ENCODE measurements around the gene ORC6. TPM values are rescaled to one million over a fixed set of nuclear protein-coding genes. Genes with fewer than 3 reads are reported as not detected.
A peak's percentile ranks its signal among the peaks of the same experiment; 100 is the strongest.

ORC6 gene
- polyA plus RNA-seq, 1 donor from 2014 or later: 0.40 TPM

DNA sequence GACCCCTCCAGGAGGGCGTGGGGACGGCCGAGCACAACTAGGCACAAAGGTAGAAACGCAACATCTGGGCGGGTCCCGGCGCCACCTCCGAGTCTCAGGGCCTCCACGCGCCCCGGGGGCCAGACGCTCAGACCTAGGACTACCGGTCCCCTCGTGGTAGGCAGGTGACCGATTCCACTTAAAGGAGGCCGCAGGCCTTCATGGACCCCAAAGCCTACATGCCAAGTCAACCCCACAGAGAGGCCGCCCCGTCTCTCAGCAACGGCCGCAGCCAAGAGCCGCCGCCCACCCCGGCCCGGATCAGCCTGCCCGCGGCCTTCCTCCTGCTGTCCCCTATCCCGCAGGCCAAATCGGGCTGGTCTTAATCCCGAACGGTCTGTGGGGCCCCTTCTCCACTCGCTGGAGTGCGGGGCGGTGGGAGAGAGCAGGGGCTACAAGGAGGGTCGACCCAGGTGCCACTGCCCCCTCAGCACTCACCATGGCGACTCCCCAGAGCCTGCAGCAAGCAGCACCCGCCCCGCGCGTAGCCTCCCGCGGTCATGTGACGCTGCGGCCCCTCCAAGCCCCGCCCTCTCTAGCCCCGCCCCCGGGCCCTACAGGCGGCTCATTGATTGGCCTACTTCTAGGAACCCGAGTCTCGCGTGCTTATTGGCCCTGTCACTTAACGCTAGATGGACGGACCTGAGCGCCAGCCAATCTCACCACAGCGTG, 650 bp upstream of the ORC6 start, which contains the start of gene VPS35:
Gene VPS35, minus strand, starts transcription at position 525 of the 711 bp plus-strand sequence. Its CDS starts 45 bp downstream, at position 480.
- Mint-ChIP-seq H3K4me3 (no peak within 1 kb of the TSS), H3K9me3 (no peaks in the 10 kb centered on the region), H3K4me1 (peaks cover 36 to 50% (median 41%) of the 10 kb centered on the region in 3 donors), H3K27me3 (no peaks in the 10 kb centered on the region), H3K36me3 (peaks cover 3% of the 10 kb centered on the region), H3K27ac (peak within 1 kb of the TSS in 1 of 3 donors; percentile 92)

- Mint-ChIP-seq H3K36me3 (peaks cover 3% of the 10 kb centered on the region), H3K4me3 (peak overlapping the region in 1 of 4 donors; percentile 64), H3K4me1 (peaks cover 27 to 37% (median 31%) of the 10 kb centered on the region in 3 donors), H3K9me3 (no peaks in the 10 kb centered on the region), H3K27ac (no peak overlapping the region), H3K27me3 (no peaks in the 10 kb centered on the region)
These were observed 1.1 kb downstream of the ORC6 start for GRCh38 chr16:46690281-46691178.

DNA sequence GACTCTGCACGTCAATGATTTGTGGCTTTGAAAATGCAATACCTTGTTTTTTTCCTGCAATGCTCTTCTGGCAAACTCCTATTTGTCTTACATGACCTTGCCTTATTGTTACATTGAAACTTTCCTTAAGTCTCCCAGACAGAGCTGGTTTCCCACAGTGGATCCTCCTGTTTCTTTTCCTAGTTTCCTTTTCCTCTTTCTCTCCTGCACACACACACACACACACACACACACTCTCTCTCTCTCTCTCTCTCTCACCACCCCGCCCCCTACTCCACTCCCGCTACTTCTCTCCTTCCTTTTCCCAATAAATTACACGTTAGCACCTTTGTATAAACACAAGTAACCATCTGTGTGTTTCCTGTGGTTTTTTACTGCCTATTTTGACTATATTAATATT, 2.3 kb downstream of the ORC6 start:
- Mint-ChIP-seq H3K27me3 (no peaks in the 10 kb centered on the region), H3K36me3 (peaks cover 3% of the 10 kb centered on the region), H3K9me3 (no peaks in the 10 kb centered on the region), H3K4me1 (peaks cover 25 to 35% (median 27%) of the 10 kb centered on the region in 3 donors), H3K4me3 (peak overlapping the region in 3 of 4 donors; percentile 64 to 82 (median 75)), H3K27ac (peak overlapping the region; percentile 29 to 75 (median 73))

DNA sequence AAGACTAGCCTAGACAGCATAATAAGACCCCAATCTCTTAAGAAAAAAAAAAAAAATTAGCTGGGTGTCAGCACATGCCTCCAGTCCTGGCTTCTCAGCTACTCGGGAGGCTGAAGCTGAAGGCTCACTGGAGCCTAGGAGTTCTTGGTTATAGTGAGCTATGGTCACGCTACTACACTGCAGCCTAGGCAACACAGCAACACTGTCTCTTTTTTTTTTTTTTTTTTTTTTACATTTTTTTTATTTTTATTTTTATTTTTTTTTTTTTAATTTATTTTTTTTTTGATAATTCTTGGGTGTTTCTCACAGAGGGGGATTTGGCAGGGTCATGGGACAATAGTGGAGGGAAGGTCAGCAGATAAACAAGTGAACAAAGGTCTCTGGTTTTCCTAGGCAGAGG, 4.1 kb downstream of the ORC6 start:
- peak overlapping the region in 1 of 3 donors; percentile 3 for H3K27ac Mint-ChIP-seq
- no peaks in the 10 kb centered on the region for H3K27me3 Mint-ChIP-seq
- H3K4me1 Mint-ChIP-seq: peaks cover 14 to 20% (median 16%) of the 10 kb centered on the region in 3 donors
- H3K9me3 Mint-ChIP-seq: no peaks in the 10 kb centered on the region
- no peak overlapping the region for H3K4me3 Mint-ChIP-seq
- H3K36me3 Mint-ChIP-seq: peaks cover 3% of the 10 kb centered on the region

DNA sequence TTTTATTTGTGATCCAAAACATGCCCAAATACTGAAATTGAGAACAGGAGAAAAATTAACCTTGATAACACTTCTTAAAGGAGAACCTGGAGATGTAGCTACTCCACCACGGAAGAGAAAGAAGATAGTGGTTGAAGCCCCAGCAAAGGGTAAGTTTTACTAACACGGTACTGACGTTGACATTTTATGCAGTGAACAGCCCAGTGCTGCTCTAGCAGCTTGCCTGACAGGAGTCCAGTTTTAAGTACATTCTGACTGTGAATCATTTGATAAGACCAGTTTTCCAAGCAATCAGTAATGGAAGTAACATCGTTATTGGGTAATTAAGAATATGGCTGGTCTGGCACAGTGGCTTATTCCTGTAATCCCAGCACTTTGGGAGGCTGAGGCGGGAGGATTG, 6.5 kb downstream of the ORC6 start:
- Mint-ChIP-seq H3K27me3 (no peaks in the 10 kb centered on the region), H3K27ac (no peak overlapping the region), H3K9me3 (no peaks in the 10 kb centered on the region), H3K4me1 (peaks cover 14 to 16% (median 15%) of the 10 kb centered on the region in 3 donors), H3K4me3 (peak overlapping the region in 1 of 4 donors; percentile 13), H3K36me3 (peaks cover 3% of the 10 kb centered on the region)

GRCh38 chr16:46696957-46697356, 7.5 kb downstream of the ORC6 start:
- Mint-ChIP-seq H3K4me3 (no peak overlapping the region), H3K36me3 (peaks cover 3% of the 10 kb centered on the region), H3K4me1 (peaks cover 5 to 6% (median 6%) of the 10 kb centered on the region in 3 donors), H3K9me3 (no peaks in the 10 kb centered on the region), H3K27ac (no peak overlapping the region), H3K27me3 (no peaks in the 10 kb centered on the region)

DNA sequence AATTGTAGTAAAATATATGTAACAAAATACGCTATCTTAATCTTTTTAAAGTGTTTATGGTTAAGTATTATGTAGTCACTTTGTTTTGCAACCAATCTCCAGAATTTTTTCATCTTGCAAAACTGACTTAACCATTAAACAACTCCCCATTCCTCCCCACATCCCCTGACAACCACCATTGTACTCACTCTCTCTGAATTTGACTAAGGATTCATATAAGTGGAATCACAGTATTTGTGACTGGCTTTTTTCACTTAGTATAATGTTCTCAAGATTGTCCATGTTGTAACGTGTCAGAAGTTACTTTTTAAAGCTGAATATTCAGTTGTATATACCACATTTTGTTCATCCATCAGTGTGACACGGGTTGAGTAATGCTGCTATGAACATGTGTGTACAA, 10.6 kb downstream of the ORC6 start:
- no peak overlapping the region for H3K27ac Mint-ChIP-seq
- no peaks in the 10 kb centered on the region for H3K4me1 Mint-ChIP-seq
- H3K27me3 Mint-ChIP-seq: no peaks in the 10 kb centered on the region
- no peak overlapping the region for H3K4me3 Mint-ChIP-seq
- no peaks in the 10 kb centered on the region for H3K9me3 Mint-ChIP-seq
- no peaks in the 10 kb centered on the region for H3K36me3 Mint-ChIP-seq

- H3K27me3 Mint-ChIP-seq: no peaks in the 10 kb centered on the region
- no peaks in the 10 kb centered on the region for H3K4me1 Mint-ChIP-seq
- no peak overlapping the region for H3K4me3 Mint-ChIP-seq
- no peak overlapping the region for H3K27ac Mint-ChIP-seq
- H3K9me3 Mint-ChIP-seq: no peaks in the 10 kb centered on the region
- no peaks in the 10 kb centered on the region for H3K36me3 Mint-ChIP-seq
These were observed 12.2 kb downstream of the ORC6 start for GRCh38 chr16:46701615-46702014.

DNA sequence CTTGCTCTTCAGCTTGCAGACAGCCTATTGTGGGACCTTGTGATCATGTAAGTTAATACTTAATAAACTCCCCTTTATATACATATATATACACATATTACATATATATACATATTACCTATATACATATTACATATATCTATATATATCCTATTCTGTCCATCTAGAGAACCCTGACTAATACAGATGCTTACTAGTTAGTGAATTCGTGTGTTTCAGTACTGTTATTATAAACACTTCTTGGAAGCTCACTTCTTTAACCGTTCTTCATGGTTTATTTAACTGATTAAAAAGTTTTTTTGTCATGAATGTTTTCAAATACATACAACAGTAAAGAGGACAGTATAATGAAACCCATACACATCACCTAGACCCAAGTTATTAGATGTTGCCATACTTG, 12.6 kb downstream of the ORC6 start:
- no peak overlapping the region for H3K27ac Mint-ChIP-seq
- H3K27me3 Mint-ChIP-seq: no peaks in the 10 kb centered on the region
- no peaks in the 10 kb centered on the region for H3K36me3 Mint-ChIP-seq
- H3K4me3 Mint-ChIP-seq: no peak overlapping the region
- peaks cover 0 to 3% (median 0%) of the 10 kb centered on the region in 3 donors for H3K4me1 Mint-ChIP-seq
- H3K9me3 Mint-ChIP-seq: no peaks in the 10 kb centered on the region

DNA sequence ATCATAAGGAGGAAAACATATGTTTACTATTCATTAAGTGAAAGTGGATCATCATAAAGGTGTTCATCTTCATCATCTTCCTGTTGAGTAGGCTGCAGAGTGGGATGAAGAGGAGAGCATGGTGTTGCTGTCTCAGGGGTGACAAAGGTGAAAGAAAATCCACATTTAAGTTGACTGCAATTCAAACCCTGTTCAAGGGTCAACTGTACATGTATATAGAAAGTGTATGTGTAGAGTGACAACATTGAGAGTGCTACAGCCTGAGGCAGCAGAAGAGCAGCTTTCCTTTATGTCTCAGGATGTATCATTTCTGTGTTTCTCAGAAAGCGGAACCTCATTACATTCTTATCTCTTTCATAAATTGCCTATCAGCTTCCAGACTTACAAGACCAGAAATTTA, 17.2 kb downstream of the ORC6 start:
- Mint-ChIP-seq H3K4me3 (no peak overlapping the region), H3K36me3 (no peaks in the 10 kb centered on the region), H3K9me3 (no peaks in the 10 kb centered on the region), H3K27me3 (no peaks in the 10 kb centered on the region), H3K4me1 (peaks cover 0 to 7% (median 0%) of the 10 kb centered on the region in 3 donors), H3K27ac (no peak overlapping the region)

- Mint-ChIP-seq H3K9me3 (no peaks in the 10 kb centered on the region), H3K4me1 (peaks cover 8 to 22% (median 8%) of the 10 kb centered on the region in 3 donors)
These were observed 20.1 kb downstream of the ORC6 start for GRCh38 chr16:46709469-46710005.

GRCh38 chr16:46711106-46712058, 21.9 kb downstream of the ORC6 start:
- Mint-ChIP-seq H3K36me3 (no peaks in the 10 kb centered on the region), H3K9me3 (no peaks in the 10 kb centered on the region), H3K4me1 (peaks cover 8 to 22% (median 8%) of the 10 kb centered on the region in 3 donors), H3K27me3 (no peaks in the 10 kb centered on the region), H3K27ac (peak overlapping the region in 1 of 3 donors; percentile 78), H3K4me3 (no peak overlapping the region)

More at GRCh38 chr16:46709469-46710005, 20.1 kb downstream of the ORC6 start:
- Mint-ChIP-seq H3K36me3 (no peaks in the 10 kb centered on the region), H3K27me3 (no peaks in the 10 kb centered on the region), H3K4me3 (no peak overlapping the region), H3K27ac (no peak overlapping the region)

GRCh38 chr16:46712911-46713310, 23.5 kb downstream of the ORC6 start:
- Mint-ChIP-seq H3K4me3 (no peak overlapping the region), H3K27ac (no peak overlapping the region)

GRCh38 chr16:46713634-46714033, 24.2 kb downstream of the ORC6 start:
- no peaks in the 10 kb centered on the region for H3K27me3 Mint-ChIP-seq
- H3K36me3 Mint-ChIP-seq: no peaks in the 10 kb centered on the region
- no peak overlapping the region for H3K27ac Mint-ChIP-seq
- no peaks in the 10 kb centered on the region for H3K9me3 Mint-ChIP-seq
- no peak overlapping the region for H3K4me3 Mint-ChIP-seq
- peaks cover 8 to 15% (median 8%) of the 10 kb centered on the region in 3 donors for H3K4me1 Mint-ChIP-seq

More at GRCh38 chr16:46712911-46713310, 23.5 kb downstream of the ORC6 start:
- no peaks in the 10 kb centered on the region for H3K9me3 Mint-ChIP-seq
- no peaks in the 10 kb centered on the region for H3K36me3 Mint-ChIP-seq
- no peaks in the 10 kb centered on the region for H3K27me3 Mint-ChIP-seq
- peaks cover 8 to 15% (median 8%) of the 10 kb centered on the region in 3 donors for H3K4me1 Mint-ChIP-seq
